ENCODE measurements around the gene ESAM.

Gene ESAM

DNA sequence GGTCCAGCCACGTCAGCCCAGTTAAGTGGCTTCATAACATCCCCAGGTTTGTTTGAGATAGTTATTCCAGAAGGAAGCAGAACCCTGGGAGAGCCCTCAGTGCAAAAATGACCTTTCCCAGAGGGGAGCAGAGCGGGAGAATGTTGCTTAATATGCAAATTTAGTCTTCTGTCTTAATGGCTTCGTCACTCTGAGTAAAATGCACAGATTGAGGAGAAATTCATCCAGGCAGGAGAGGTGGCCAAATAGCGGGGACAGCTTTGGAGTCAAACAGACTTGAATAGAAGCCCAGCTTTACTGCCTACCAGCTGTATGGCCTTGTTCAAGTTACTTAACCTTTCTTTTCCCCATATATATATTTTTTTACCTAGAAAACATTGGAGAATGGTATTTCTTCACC lies 34.6 kb downstream of the ESAM start:
- no peak for DNase-seq

DNA sequence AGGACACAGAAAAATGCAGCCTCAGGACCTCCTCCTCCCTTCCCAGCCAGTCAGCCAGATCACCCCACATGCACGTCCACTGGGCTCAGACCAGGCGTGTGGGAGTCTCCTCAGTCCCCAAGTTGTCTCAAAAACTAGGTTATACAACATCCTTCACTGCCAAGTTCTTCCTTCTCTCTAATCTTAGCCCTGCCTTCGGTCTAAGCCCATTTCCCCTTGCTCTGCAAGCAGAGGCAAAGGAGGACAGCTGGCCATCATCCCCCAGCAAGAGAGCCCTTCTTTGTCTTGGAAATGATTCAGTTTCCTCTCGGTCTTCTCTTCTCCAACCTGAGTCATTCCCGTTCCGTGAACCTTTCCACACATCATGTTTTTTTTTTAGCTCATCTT lies 36.4 kb downstream of the ESAM start:
- no peak for DNase-seq

DNA sequence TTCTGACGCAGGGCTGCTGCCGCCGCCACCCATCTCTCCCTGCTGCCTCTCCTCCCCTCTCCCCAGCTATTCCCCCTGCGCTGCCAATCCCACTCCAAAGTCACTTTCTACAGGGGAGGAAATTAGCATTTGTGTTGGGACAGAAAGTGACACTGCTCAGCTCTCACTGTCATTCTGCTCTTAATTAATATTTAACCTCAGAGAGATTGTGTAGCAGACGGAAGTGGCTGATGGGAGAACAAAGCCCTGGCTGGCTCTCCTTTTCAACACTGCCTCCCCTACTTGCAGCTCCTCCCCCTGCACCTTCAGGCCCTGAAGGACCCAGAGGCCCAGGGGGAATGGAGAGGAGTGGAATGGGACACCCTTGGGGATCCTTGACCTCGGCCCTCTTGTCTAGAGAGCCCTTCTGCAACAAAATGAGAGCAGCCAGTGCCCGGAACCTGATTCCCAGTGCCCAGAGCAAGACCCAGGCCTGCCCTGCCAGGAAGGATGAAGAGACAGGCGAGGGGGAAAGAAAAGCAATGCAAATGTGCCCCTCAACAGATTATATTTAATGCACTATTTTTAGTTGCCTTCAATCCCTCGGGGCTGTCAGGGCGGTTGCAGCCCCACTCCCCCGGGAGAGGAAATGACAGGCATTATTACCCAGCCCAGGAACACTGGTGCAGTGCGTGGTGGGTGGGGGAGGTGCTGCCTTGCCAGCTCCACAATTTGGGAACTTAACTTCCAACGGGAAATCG lies 36.9 kb downstream of the ESAM start:
- no peak for DNase-seq

DNA sequence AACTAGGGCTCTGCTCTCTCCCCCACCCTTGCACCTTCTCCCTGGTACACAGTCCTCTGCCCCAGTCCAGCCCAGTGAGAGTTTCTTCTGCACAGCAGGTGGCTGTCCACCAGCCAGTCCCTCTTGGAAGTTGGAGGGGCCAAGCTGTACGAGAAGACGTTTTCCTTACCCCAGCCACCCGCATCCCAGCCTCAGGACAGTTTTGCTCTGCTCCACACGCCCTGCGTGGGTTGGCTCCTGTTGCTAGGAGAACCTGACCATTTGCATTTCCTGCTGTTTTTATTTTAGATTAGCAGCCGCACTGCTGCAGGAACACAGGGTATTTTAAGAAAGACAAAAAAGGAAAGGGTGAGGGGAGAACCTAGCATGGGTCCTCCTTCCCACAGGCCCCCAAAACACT lies 39.9 kb downstream of the ESAM start:
- DNase-seq: no peak

DNA sequence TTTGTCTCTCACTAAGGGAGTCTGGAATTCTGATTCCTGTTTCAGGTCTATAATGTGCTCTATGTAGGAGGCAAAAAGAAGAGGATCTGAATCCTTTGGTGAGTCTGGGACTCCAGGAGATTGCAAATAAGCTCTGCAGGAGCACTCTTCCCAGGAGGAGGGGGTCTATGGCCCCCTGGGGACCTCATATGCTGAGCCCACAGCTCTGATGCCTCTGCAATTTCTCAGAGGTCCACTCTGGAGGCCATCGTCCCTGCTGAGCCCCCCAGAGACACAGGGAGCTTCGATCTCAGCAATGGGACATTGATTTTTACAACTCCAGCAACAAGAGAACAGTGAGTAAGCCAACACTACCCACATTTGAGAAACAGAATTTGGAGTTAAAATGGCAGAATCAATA lies 42.6 kb downstream of the ESAM start:
- no peak for DNase-seq

DNA sequence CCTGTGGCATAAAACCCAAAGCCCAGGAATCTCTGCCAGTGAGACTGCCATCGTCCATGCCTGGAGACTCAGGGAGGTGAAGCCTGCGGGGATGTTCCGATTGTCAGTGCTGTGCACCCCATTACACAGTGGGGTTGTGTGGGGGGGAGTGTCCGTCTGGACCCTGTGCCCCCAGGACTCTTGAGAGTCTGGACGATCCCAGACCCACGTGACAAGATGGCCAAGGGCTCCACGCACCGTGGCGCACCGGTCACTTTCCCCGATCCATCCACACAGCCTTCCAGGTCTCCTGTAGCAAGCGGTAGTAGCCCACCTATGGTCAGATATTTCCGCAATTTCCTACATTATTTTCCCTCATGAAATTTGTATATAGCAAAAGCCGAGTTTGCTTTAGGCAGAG lies 43.3 kb downstream of the ESAM start:
- no peak for DNase-seq

DNA sequence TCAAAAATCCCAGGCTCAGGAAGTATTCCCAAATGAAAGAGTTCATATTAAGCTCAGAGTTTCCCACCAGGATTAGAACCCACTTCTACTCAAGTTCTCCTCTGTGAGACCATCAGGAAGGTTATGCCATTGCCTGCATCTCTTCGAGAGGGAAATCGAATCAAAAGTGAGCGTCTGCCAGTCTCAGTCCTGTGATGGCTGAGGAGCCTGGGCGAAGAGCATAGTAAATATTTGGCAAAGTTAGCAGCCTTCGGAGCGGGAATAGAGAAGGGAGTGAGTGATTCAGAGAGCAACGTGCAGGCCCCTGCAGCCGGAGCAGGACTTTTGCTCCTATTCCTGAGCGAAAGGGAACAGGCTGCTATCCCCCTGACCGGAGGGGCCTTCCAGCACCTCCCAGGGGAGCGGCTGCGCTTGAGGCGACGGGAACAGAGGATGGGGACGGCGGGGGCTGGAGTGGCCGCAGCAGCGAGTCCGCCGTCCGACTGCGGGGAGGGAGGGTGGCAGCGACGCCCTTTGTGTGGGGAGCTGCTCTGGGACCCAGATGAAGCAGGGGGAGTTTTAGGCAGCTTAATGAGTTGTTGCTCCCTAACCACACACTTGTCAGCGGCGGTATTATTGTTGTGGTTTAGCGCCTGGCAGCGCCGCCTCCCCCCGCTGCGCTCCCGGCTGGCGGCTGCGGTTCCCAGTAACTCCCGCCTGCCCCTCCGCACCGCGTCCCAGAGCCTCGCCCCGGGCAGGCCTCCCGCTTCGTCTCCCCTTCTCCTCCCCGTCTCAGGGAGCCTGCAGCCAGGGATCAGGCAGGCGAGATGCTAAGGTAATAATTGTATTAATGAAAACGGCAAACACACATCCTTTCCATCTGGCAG lies 44.1 kb downstream of the ESAM start:
- DNase-seq: peak; percentile 61

DNA sequence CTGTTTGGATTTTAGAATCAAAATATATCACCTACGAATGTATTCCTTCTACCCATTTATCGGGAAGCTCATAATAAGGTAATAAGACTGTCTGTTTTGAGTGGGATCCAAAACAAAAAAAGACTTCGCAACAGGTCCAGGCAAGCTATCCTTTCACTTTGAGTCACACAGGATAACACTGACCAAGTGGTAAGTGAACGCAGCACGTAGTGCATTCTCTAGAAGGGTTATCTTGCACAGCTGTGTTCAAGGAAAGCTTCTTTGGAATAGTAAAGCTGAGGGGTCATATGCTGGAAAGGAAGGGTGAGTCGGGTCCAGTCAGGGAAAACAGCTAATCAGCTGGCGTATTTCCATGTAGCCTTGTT lies 44.7 kb downstream of the ESAM start:
- peak; percentile 40 for DNase-seq

DNA sequence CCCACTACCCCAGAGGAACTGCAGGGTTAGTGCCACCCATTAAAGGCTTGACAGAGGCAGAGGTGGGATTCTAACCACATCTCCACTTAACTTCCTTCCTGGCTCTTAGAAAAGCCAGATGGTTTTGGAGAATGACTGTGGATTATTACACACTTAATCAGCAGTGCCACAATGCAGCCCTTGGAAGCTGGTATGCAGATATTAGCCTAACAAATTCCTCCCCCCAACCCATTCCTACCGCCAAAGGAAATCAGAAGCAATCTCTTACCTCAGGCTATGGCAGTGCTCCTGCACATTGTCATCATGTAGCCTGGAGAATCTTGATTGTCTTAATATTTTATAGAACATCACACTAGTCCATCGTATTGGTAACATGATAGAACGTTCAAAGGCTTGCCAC lies 45.5 kb downstream of the ESAM start:
- peak; percentile 59 for DNase-seq

DNA sequence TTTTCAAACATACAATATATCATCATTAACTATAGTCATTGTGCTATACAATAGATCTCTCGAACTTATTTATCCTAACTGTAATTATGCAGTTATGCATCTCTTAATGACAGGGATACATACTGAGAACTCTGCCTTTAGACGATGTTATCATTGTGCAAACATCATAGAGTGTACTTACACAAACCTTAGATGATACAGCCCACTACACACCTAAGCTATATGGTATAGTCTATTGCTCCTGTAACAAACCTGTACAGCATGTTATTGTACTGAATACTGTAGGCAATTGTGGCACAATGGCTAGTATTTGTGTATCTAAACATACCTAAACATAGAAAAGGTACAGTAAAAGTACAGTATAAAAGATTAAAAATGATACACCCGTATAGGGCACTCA lies 49.7 kb downstream of the ESAM start:
- no peak for DNase-seq

DNA sequence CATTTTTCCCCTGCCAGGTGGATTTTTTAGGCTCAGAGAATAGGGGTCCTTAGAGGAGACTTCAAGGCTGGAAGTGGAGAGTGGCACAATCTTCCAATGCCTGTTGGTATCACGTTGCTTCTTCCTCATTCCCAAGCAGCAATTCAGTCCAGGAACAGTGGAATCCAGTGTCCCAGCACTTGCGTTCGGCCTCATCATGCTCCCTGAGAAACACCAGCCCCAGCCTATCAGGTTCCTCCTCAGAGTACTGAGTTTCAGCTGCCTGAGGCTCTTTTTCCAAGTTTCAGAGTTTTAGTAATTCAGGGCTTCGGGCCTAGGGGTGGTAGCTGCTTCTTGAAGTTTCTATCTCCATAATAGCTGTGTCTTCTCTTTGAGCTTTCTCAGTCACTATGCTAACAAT lies 54.3 kb downstream of the ESAM start:
- DNase-seq: no peak
